Cardiac muscle cell (in vitro differentiated cells and primary cell): ENCODE measurements around the gene GPRC6A. TPM values are rescaled to one million over a fixed set of nuclear protein-coding genes. Genes with fewer than 3 reads are reported as not detected.

ENCODE experiments used
- DNase-seq, 2 donors: peaks; one replicate each; pipeline versions ENCODE4 v3.0.0 to v3.0.0-alpha.2; 2010 to 2017; ENCODE audit warnings: low read depth in 1 of 2, low spot score in 1 of 2
- H3K27ac ChIP-seq: fragments of 200-600 bp; sonication (generic); 2 replicates; pipeline ENCODE4 v1.5.1; 2016
- H3K27me3 ChIP-seq: fragments of 200-600 bp; sonication (generic); 2 replicates; pipeline ENCODE4 v1.6.0; 2016; ENCODE audit warnings: control low read depth
- H3K36me3 ChIP-seq: fragments of 200-600 bp; sonication (generic); 2 replicates; pipeline ENCODE4 v1.5.1; 2016; ENCODE audit warnings: control low read depth
- H3K4me1 ChIP-seq: fragments of 200-600 bp; sonication (generic); 2 replicates; pipeline ENCODE4 v1.8.1; 2017; ENCODE audit warnings: low read depth, mild to moderate bottlenecking, mixed run types
- H3K4me3 ChIP-seq: fragments of 200-600 bp; sonication (generic); 2 replicates; pipeline ENCODE4 v1.5.1; 2016; ENCODE audit warnings: mild to moderate bottlenecking
- H3K9me3 ChIP-seq: fragments of 200-600 bp; sonication (generic); 2 replicates; pipeline ENCODE4 v1.5.1; 2017; ENCODE audit warnings: low read depth, mild to moderate bottlenecking, control low read depth
- polyA plus RNA-seq: library from polyadenylated mRNA; unstranded; fragments of >200 nt; fragmentation: Nextera tagmentation; extraction: Ambion mirVana; gene quantifications from 2 replicates; pipeline ENCODE4 v1.2.1, GENCODE V29; 2016
- total RNA-seq: library from RNA; depleted of rRNA; stranded (reverse); fragments of >200 nt; gene quantifications from 2 replicates; pipeline ENCODE4 v1.2.3, GENCODE V29; 2016
- TF ChIP-seq, protein P1 (sequence below): IDR thresholded peaks from 2 replicates; pipeline ENCODE4 v1.5.1; 2012; ENCODE audit warnings: low read depth, mild to moderate bottlenecking, low read length

The GPRC6A gene
- total and polyA plus RNA-seq, 2 experiments from 2014 or later = not detected

DNA sequence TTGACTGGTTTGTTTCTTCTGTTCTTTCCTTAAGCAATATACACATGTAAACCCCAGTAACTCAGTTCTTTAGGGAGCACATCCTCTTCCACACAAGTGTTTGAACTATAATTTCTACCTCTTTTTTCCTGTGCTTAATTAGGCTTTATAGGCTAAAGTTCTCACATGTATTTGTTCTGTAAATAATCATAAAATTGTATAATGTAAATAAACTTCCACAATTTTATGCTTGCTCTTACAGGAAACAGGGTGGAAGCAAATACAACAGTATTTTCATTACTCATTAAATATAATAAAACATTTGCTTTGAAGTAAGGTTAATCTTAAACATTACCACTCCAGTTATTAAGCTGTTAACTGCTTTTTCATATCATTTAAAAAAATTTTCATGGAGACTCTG, 26.9 kb downstream of the GPRC6A start:
- TF ChIP-seq, protein P1, sequence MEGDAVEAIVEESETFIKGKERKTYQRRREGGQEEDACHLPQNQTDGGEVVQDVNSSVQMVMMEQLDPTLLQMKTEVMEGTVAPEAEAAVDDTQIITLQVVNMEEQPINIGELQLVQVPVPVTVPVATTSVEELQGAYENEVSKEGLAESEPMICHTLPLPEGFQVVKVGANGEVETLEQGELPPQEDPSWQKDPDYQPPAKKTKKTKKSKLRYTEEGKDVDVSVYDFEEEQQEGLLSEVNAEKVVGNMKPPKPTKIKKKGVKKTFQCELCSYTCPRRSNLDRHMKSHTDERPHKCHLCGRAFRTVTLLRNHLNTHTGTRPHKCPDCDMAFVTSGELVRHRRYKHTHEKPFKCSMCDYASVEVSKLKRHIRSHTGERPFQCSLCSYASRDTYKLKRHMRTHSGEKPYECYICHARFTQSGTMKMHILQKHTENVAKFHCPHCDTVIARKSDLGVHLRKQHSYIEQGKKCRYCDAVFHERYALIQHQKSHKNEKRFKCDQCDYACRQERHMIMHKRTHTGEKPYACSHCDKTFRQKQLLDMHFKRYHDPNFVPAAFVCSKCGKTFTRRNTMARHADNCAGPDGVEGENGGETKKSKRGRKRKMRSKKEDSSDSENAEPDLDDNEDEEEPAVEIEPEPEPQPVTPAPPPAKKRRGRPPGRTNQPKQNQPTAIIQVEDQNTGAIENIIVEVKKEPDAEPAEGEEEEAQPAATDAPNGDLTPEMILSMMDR = no peak
- Histone ChIP-seq H3K4me3 (no peak overlapping the region), H3K9me3 (no peaks in the 10 kb centered on the region), H3K27me3 (no peaks in the 10 kb centered on the region), H3K27ac (no peak overlapping the region), H3K36me3 (no peaks in the 10 kb centered on the region), H3K4me1 (no peaks in the 10 kb centered on the region)
- no peak for DNase-seq

DNA sequence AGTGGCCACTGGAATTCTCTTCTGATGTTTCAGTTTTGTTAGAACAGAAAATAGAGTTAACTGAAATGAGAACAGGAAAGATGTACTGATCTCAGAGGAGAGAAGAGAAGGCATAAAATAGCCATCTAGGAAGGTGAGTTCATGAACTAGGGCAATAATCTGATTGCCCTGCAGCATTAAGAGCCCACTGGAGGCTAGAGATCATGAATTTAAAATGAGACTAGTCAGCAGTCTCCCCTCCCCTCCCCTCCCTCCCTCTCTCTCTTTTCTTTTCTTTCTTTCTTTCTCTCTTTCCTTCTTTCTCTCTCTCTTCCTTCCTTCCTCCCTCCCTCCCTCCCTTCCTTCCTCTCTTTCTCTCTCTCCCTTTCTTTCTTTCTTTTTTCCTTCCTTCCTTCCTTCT, 28.9 kb downstream of the GPRC6A start:
- H3K27me3 ChIP-seq = no peaks in the 10 kb centered on the region
- H3K4me1 ChIP-seq = no peaks in the 10 kb centered on the region
- no peak for DNase-seq
- H3K36me3 ChIP-seq = no peaks in the 10 kb centered on the region
- no peak overlapping the region for H3K4me3 ChIP-seq
- no peak overlapping the region for H3K27ac ChIP-seq
- TF ChIP-seq, protein P1 = no peak
- no peaks in the 10 kb centered on the region for H3K9me3 ChIP-seq

DNA sequence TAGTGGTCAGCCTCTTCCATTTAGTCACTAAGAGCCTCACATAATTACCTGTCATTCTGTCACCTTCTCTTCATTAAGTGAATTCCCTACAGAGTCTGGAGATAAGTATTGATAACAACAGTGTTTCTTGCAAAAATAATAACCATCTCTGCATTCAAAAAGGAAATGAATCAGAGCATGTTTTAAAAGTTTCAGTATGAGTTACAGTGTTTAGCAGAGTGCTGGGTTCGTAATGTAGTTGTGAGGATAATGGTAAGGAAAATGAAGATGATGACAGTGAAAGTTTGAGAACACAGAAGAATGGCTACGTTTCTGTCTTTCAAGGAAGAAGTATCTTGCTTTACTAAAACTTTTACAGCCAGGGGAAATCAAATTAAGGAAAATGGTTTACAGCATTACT, 31.3 kb downstream of the GPRC6A start:
- DNase-seq = no peak
- Histone ChIP-seq H3K4me3 (no peak overlapping the region), H3K4me1 (no peaks in the 10 kb centered on the region), H3K36me3 (no peaks in the 10 kb centered on the region), H3K27me3 (no peaks in the 10 kb centered on the region), H3K27ac (no peak overlapping the region), H3K9me3 (no peaks in the 10 kb centered on the region)
- TF ChIP-seq, protein P1 = no peak

DNA sequence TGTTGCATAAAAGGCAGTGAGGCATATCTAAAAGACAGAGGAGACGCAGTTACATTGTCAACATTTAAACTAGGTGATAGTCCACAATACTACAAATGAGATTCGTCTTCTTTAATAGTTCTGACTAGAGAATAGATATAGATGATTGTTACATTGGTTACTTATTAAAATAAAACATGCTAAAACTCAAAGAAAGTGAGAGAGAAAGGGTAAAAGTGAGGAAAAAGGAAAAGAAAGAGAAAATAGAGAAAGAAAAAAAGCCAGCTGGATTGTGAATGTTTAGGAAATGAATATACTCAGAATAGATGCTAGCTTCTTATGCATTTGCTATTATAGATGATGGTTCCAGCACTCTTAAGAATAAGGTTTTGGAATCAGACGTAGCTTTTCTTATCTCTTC, 35.7 kb downstream of the GPRC6A start:
- Histone ChIP-seq H3K27ac (no peak overlapping the region), H3K4me1 (no peaks in the 10 kb centered on the region)

DNA sequence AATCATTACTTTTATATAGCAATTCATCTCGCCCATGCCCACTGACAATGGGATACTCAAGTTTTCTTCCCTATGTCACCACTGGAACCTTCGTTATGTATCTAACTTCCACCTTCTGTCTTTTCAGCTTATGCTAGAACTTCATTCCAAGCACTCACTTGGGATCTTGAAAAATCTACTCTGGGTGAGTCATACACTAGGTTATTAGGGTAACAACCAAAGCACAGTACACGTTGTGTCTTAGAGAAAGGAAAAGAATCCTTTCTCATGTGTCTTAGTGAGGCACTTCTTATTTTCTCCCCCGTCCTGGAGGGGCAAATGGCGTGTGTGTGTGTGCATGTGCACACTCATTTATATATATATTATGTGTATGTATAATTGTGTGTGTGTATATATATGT, 45.0 kb downstream of the GPRC6A start:
- Histone ChIP-seq H3K36me3 (no peaks in the 10 kb centered on the region), H3K9me3 (no peaks in the 10 kb centered on the region), H3K4me1 (no peaks in the 10 kb centered on the region), H3K4me3 (no peak overlapping the region), H3K27ac (no peak overlapping the region), H3K27me3 (no peaks in the 10 kb centered on the region)
- TF ChIP-seq, protein P1 = no peak
- no peak for DNase-seq

More for the DNA sequence above, 35.7 kb downstream of the GPRC6A start:
- H3K4me3 ChIP-seq = no peak overlapping the region
- DNase-seq = no peak
- TF ChIP-seq, protein P1 = no peak
- no peaks in the 10 kb centered on the region for H3K27me3 ChIP-seq
- no peaks in the 10 kb centered on the region for H3K9me3 ChIP-seq
- H3K36me3 ChIP-seq = no peaks in the 10 kb centered on the region
